ENCODE results near the gene ABCB4.

Gene ABCB4

DNA sequence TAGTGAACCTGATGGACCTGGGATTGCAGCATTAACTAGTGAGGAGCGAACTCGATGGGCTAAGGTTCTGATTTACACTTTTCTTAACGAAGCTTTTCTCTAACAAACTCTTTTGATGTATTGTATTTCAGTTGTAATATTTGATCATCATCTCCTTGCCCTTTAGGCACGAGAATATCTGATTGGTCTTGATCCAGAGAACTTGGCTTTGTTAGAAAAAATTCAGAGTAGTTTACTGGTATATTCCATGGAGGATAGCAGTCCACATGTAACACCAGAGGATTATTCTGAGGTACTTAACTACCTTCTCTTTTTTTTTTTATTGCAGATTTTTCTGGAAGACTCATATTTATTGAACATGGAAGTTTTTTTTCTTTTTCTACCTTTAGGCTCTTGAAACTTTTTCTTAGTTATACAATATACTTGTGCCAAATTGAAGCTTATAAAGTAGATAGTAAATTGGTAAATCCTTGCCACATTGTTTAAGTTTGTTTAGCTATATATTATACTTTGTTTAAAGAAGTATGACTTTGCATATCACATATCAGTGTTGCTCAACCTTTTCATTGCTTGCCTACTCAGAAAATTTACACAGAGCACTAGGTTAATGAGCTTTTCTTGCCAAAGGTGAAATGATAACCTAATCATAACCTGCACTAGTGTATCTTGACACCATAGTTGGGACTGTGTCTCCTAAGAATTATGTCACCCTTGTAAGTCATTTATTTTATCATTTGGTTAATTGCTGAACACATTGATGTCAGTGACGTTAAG is 99.6 kb downstream of the ABCB4 start:
- no peaks in the 10 kb centered on the region for H3K9me3 ChIP-seq
- TF ChIP-seq CTCF (IDR thresholded peaks at IDR 0.05), result no peak
- no peaks in the 10 kb centered on the region for H3K36me3 ChIP-seq
- no peaks in the 10 kb centered on the region for H3K27me3 ChIP-seq
- no peaks in the 10 kb centered on the region for H3K4me1 ChIP-seq (ENCODE audit: control insufficient read depth in 1 of 2, insufficient read depth in 1 of 2, low read depth in 1 of 2, low read length in 1 of 2)
- H3K27ac ChIP-seq, result no peak overlapping the region
- H3K4me3 ChIP-seq (ENCODE audit: low read depth in 1 of 2, low read length in 1 of 2), result no peak overlapping the region

- no peak for TF ChIP-seq CTCF (IDR thresholded peaks at IDR 0.05)
- H3K27ac ChIP-seq, result no peak overlapping the region
- no peak overlapping the region for H3K4me3 ChIP-seq (ENCODE audit: low read depth in 1 of 2, low read length in 1 of 2)
- H3K27me3 ChIP-seq, result no peaks in the 10 kb centered on the region
- no peaks in the 10 kb centered on the region for H3K9me3 ChIP-seq
- no peaks in the 10 kb centered on the region for H3K36me3 ChIP-seq
- no peaks in the 10 kb centered on the region for H3K4me1 ChIP-seq (ENCODE audit: control insufficient read depth in 1 of 2, insufficient read depth in 1 of 2, low read depth in 1 of 2, low read length in 1 of 2)
Observed at GRCh38 chr7:87370660-87371180, 104.8 kb downstream of the ABCB4 start.

DNA sequence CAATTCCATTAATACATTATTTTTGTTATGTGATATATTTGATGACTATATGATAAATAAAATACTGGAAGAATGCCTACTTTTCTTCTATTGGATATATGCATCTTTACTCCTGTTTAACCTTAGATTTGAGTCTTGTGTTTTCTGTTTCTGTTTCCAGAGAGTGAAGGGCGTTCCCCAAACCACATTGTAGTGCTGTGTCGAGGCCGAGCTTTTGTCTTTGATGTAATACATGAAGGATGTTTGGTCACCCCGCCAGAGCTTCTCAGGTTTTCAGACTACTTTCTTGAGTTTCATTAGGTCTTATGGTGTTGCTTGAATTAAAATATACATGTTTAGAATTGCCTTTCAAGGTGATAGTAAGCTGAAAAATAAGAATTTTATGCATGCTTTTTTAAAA is 106.3 kb downstream of the ABCB4 start:
- Histone ChIP-seq H3K4me3 (ENCODE audit: low read depth in 1 of 2, low read length in 1 of 2) (no peak overlapping the region), H3K27me3 (no peaks in the 10 kb centered on the region), H3K36me3 (no peaks in the 10 kb centered on the region), H3K27ac (no peak overlapping the region), H3K4me1 (ENCODE audit: control insufficient read depth in 1 of 2, insufficient read depth in 1 of 2, low read depth in 1 of 2, low read length in 1 of 2) (no peaks in the 10 kb centered on the region), H3K9me3 (no peaks in the 10 kb centered on the region)
- TF ChIP-seq CTCF (IDR thresholded peaks at IDR 0.05), result no peak

- Histone ChIP-seq H3K4me1 (ENCODE audit: control insufficient read depth in 1 of 2, insufficient read depth in 1 of 2, low read depth in 1 of 2, low read length in 1 of 2) (no peaks in the 10 kb centered on the region), H3K36me3 (no peaks in the 10 kb centered on the region), H3K4me3 (ENCODE audit: low read depth in 1 of 2, low read length in 1 of 2) (no peak overlapping the region), H3K27ac (no peak overlapping the region), H3K27me3 (no peaks in the 10 kb centered on the region), H3K9me3 (no peaks in the 10 kb centered on the region)
- no peak for TF ChIP-seq CTCF (IDR thresholded peaks at IDR 0.05)
Observed at GRCh38 chr7:87364246-87364645, 111.2 kb downstream of the ABCB4 start.

DNA sequence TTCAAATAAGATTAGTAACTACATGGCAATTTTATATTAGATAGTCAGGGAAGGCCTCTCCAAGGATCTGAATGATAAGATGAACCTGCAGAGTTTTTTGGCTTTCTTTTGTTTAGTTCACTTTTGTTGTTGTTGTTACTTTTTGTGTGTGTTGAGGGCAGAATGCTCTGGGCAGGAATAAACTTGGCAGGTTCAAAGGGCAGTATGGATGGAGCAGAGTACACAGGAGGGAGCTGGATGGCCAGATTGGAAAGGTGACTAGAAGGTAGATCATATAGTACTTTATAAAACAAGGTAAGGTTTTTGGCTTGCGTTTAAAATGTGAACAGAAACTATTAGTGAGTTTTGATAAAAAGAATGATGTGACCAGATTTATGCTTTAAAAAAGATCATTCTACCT is 112.1 kb downstream of the ABCB4 start:
- H3K36me3 ChIP-seq, result no peaks in the 10 kb centered on the region
- no peaks in the 10 kb centered on the region for H3K9me3 ChIP-seq
- no peaks in the 10 kb centered on the region for H3K4me1 ChIP-seq (ENCODE audit: control insufficient read depth in 1 of 2, insufficient read depth in 1 of 2, low read depth in 1 of 2, low read length in 1 of 2)
- no peaks in the 10 kb centered on the region for H3K27me3 ChIP-seq
- no peak for TF ChIP-seq CTCF (IDR thresholded peaks at IDR 0.05)
- H3K27ac ChIP-seq, result no peak overlapping the region
- no peak overlapping the region for H3K4me3 ChIP-seq (ENCODE audit: low read depth in 1 of 2, low read length in 1 of 2)

All from neutrophil (primary cell).